Panc1 (cell line): ENCODE results near the gene RASL10A. TPM values are rescaled to one million over a fixed set of nuclear protein-coding genes. Genes with fewer than 3 reads are reported as not detected.

Source experiments
- ATAC-seq: fragments of 200-7000 bp; cut with Tn5 transposase; 2 replicates; pipeline ENCODE4 v1.9.1; 2020; ENCODE audit warnings: mild to moderate bottlenecking, moderate library complexity
- BruUV-seq: library from RNA; stranded (reverse); fragments of 400-500 nt; replicated peaks from 2 replicates; lab custom pipeline; 2021; lab: Mats Ljungman, UMichigan
- CTCF ChIA-PET: fragments of 300-600 bp; sonication (Branson Sonifier 250); formaldehyde crosslinking; loops from one replicate; lab custom pipeline; 2022; ENCODE audit warnings: antibody characterized with exemption; lab: Charles Lee
- POLR2A ChIA-PET: fragments of 300-600 bp; sonication (Branson Sonifier 250); formaldehyde crosslinking; loops from one replicate; lab custom pipeline; 2022; ENCODE audit warnings: antibody characterized with exemption; lab: Charles Lee
- DNase-seq: peaks from one replicate; pipeline ENCODE4 v3.0.0-alpha.2; 2010; ENCODE audit warnings: low read depth, low spot score
- H3K27ac ChIP-seq: 2 replicates; pipeline ENCODE4 v1.5.1; 2011; ENCODE audit warnings: mild to moderate bottlenecking, low read length, inconsistent platforms
- H3K27me3 ChIP-seq: fragments of 200-500 bp; sonication (Bioruptor generic); 2 replicates; pipeline ENCODE4 v1.6.0; 2014; ENCODE audit warnings: low read length, inconsistent platforms; ENCODE audit not compliant: control insufficient read depth, insufficient read depth
- H3K36me3 ChIP-seq: fragments of 200-500 bp; sonication (Bioruptor generic); 2 replicates; pipeline ENCODE4 v1.5.1; 2014; ENCODE audit warnings: inconsistent platforms, mild to moderate bottlenecking, low read length, moderate library complexity; ENCODE audit not compliant: control insufficient read depth, insufficient read depth
- H3K4me1 ChIP-seq: 2 replicates; pipeline ENCODE4 v1.5.1; 2011; ENCODE audit warnings: inconsistent platforms, mild to moderate bottlenecking, low read length, moderate library complexity; ENCODE audit not compliant: control insufficient read depth, insufficient read depth
- H3K4me3 ChIP-seq, 2 experiments: 2 replicates each; pipeline ENCODE4 v1.5.1; 2011 to 2012; ENCODE audit warnings: low read depth in 2 of 2, low read length in 2 of 2, mild to moderate bottlenecking in 2 of 2, inconsistent platforms in 1 of 2, moderate library complexity in 1 of 2
- H3K9me3 ChIP-seq: fragments of 200-500 bp; sonication (Bioruptor generic); 2 replicates; pipeline ENCODE4 v1.5.1; 2014; ENCODE audit warnings: low read depth, mild to moderate bottlenecking, inconsistent platforms, low read length, moderate library complexity; ENCODE audit not compliant: control insufficient read depth, insufficient read depth
- POLR2AphosphoS5 ChIP-seq: IDR thresholded peaks from 2 replicates; pipeline ENCODE4 v1.6.1; 2012; ENCODE audit warnings: mild to moderate bottlenecking, low read depth, low read length, moderate library complexity
- SIN3A ChIP-seq: IDR thresholded peaks from 2 replicates; pipeline ENCODE4 v1.6.1; 2012; ENCODE audit warnings: low read depth, mild to moderate bottlenecking, low read length, moderate library complexity, borderline replicate concordance; ENCODE audit not compliant: insufficient read depth
- TCF7L2 ChIP-seq: IDR thresholded peaks from 2 replicates; pipeline ENCODE4 v1.6.1; 2011; ENCODE audit warnings: mild to moderate bottlenecking, low read depth, low read length, inconsistent platforms
- in situ Hi-C: cut with HindIII; loops from 2 replicates; pipeline ENCODE4 v1.10.0; 2016; ENCODE audit warnings: low sequenced_read_pairs, low pct_unique_long_range_greater_than_20kb
- intact Hi-C: fragments of 100-400 bp; cut with micrococcal nuclease; formaldehyde crosslinking; loops from one replicate; pipeline ENCODE4 v1.10.0; 2022; ENCODE audit not compliant: unreplicated experiment
- total RNA-seq: library from RNA; stranded (reverse); gene quantifications from one replicate; pipeline ENCODE4 v1.2.1, GENCODE V29; 2021; ENCODE audit not compliant: unreplicated experiment
- TF ChIP-seq, protein P1 (sequence below), 2 experiments: IDR thresholded peaks; 2 replicates each; pipeline ENCODE4 v1.6.1; 2011 to 2012; ENCODE audit warnings: low read depth in 2 of 2, control low read depth in 1 of 2, low read length in 1 of 2, mild to moderate bottlenecking in 1 of 2, moderate library complexity in 1 of 2; ENCODE audit not compliant: insufficient read depth in 1 of 2
- TF ChIP-seq, protein P2 (sequence below): fragments of 450-650 bp; IDR thresholded peaks from 2 replicates; pipeline ENCODE4 v1.5.1; 2017; ENCODE audit warnings: mild to moderate bottlenecking

Gene RASL10A
- total RNA-seq, 1 experiment from 2014 or later = 2.6 TPM

DNA sequence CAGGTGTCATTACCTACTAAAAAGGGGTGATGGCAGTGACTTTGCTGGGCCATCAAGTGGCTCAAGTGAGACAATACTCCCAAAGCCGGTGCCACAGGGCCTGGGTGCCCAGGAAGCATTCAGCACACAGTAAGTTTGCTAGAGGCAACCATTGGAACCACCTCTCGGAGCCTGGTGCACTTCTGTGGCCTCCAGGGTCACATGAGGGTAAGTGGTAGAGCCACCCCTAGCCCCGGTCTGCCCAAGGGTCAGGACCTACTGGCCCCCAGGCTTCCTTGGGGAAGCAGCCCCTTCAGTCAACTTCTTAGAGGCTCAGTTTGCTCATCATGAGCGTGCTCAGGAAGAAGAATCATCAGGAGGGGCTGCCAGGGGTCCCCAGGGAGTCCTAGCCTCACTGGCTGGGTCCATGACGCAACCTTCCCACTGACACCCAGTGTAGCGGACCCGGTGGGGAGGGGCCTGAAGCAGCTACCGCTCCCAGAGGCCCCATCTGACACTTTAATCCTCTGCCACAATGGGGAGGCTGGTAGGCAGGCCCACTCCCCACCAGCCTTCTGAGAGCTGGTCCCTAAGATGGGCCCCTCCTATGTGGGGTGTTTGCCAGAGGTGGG lies 17.5 kb upstream of the RASL10A start:
- intact Hi-C loops = no loop called here
- Histone ChIP-seq H3K4me1 (no peaks in the 10 kb centered on the region), H3K4me3 (no peak overlapping the region), H3K9me3 (no peaks in the 10 kb centered on the region), H3K27ac (no peak overlapping the region), H3K36me3 (no peaks in the 10 kb centered on the region), H3K27me3 (no peaks in the 10 kb centered on the region)
- POLR2A ChIA-PET = no interaction called here
- no peak for ATAC-seq
- DNase-seq = no peak
- in situ Hi-C loops = no loop called here
- CTCF ChIA-PET = no interaction called here
- TF ChIP-seq, protein P1, sequence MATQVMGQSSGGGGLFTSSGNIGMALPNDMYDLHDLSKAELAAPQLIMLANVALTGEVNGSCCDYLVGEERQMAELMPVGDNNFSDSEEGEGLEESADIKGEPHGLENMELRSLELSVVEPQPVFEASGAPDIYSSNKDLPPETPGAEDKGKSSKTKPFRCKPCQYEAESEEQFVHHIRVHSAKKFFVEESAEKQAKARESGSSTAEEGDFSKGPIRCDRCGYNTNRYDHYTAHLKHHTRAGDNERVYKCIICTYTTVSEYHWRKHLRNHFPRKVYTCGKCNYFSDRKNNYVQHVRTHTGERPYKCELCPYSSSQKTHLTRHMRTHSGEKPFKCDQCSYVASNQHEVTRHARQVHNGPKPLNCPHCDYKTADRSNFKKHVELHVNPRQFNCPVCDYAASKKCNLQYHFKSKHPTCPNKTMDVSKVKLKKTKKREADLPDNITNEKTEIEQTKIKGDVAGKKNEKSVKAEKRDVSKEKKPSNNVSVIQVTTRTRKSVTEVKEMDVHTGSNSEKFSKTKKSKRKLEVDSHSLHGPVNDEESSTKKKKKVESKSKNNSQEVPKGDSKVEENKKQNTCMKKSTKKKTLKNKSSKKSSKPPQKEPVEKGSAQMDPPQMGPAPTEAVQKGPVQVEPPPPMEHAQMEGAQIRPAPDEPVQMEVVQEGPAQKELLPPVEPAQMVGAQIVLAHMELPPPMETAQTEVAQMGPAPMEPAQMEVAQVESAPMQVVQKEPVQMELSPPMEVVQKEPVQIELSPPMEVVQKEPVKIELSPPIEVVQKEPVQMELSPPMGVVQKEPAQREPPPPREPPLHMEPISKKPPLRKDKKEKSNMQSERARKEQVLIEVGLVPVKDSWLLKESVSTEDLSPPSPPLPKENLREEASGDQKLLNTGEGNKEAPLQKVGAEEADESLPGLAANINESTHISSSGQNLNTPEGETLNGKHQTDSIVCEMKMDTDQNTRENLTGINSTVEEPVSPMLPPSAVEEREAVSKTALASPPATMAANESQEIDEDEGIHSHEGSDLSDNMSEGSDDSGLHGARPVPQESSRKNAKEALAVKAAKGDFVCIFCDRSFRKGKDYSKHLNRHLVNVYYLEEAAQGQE (IDR thresholded peaks at IDR 0.05; ENCODE audit: insufficient read depth in 1 of 2, low read depth in 2 of 2, low read length in 1 of 2) = no peak
- BruUV-seq = no TSS peak

DNA sequence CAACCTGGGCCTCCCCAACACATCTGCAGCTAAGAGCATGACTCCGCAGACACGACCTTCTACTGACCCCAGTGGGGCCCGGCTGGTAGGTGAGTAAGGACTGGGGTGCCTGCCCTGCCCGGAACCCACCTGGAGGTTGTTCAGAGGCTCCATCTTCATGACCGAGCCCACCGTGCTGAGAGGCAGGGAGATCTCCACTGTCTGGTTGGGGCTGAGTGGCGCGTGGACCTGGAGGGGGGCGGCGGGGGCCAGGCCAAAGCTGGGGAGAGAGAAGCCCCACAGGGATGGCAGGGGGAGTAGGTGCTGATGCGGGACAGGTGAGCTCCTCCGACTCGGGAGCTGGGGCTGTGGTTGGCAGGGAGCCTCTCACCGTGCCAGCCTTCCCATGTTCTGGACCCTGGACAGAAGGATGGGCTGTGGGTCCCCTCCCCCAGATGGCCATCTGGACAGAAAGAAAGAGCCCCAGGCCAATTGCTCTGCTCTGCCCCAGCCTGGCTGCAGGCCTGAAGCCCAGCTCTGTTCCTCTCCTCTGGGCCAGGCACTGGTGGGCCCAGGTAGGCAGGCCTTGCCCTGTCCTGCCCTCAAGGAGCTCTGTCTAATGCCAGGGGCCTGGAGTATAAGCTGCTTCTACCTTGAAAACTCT lies 16.3 kb upstream of the RASL10A start:
- Histone ChIP-seq H3K4me3 (no peak overlapping the region), H3K4me1 (no peaks in the 10 kb centered on the region), H3K27me3 (no peaks in the 10 kb centered on the region), H3K36me3 (no peaks in the 10 kb centered on the region), H3K27ac (no peak overlapping the region), H3K9me3 (no peaks in the 10 kb centered on the region)
- CTCF ChIA-PET = no interaction called here
- no peak for DNase-seq
- in situ Hi-C loops (no loop called here), intact Hi-C loops (no loop called here)
- TF ChIP-seq TCF7L2 = no peak
- TF ChIP-seq, protein P2, sequence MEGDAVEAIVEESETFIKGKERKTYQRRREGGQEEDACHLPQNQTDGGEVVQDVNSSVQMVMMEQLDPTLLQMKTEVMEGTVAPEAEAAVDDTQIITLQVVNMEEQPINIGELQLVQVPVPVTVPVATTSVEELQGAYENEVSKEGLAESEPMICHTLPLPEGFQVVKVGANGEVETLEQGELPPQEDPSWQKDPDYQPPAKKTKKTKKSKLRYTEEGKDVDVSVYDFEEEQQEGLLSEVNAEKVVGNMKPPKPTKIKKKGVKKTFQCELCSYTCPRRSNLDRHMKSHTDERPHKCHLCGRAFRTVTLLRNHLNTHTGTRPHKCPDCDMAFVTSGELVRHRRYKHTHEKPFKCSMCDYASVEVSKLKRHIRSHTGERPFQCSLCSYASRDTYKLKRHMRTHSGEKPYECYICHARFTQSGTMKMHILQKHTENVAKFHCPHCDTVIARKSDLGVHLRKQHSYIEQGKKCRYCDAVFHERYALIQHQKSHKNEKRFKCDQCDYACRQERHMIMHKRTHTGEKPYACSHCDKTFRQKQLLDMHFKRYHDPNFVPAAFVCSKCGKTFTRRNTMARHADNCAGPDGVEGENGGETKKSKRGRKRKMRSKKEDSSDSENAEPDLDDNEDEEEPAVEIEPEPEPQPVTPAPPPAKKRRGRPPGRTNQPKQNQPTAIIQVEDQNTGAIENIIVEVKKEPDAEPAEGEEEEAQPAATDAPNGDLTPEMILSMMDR = no peak
- no peak for TF ChIP-seq POLR2AphosphoS5
- no peak for TF ChIP-seq SIN3A
- TF ChIP-seq, protein P1 (IDR thresholded peaks at IDR 0.05; ENCODE audit: insufficient read depth in 1 of 2, low read depth in 2 of 2, low read length in 1 of 2) = no peak
- BruUV-seq = no TSS peak
- ATAC-seq = no peak
- POLR2A ChIA-PET = no interaction called here
